BLaER1 treated with 17β-estradiol and CSF1 and Interleukin-3, amounts not matched to agents 10 nM and 100 nM (cell line): ENCODE measurements around the gene PDGFB.

Source experiments
- H3K27ac ChIP-seq, 11 experiments: shearing (Covaris generic); formaldehyde crosslinking; 2 replicates each; pipeline ENCODE4 v1.8.1; 2022
- H3K27me3 ChIP-seq, 11 experiments: shearing (Covaris generic); formaldehyde crosslinking; 2 replicates each; pipeline ENCODE4 v1.8.1; 2022
- H3K36me3 ChIP-seq, 11 experiments: shearing (Covaris generic); formaldehyde crosslinking; 2 replicates each; pipeline ENCODE4 v1.8.1; 2022
- H3K4me1 ChIP-seq, 10 experiments: shearing (Covaris generic); formaldehyde crosslinking; 2 replicates each; pipeline ENCODE4 v1.8.1; 2022
- H3K4me2 ChIP-seq, 11 experiments: shearing (Covaris generic); formaldehyde crosslinking; 2 replicates each; pipeline ENCODE4 v1.8.1; 2022
- H3K4me3 ChIP-seq, 10 experiments: shearing (Covaris generic); formaldehyde crosslinking; 2 replicates each; pipeline ENCODE4 v1.8.1; 2022
- H3K9ac ChIP-seq, 11 experiments: shearing (Covaris generic); formaldehyde crosslinking; 2 replicates each; pipeline ENCODE4 v1.8.1; 2022
- H3K9me3 ChIP-seq, 11 experiments: shearing (Covaris generic); formaldehyde crosslinking; replicated peaks in 1 of 11; 2 replicates each; pipeline ENCODE4 v1.8.1; 2022
- H4K20me1 ChIP-seq, 11 experiments: shearing (Covaris generic); formaldehyde crosslinking; 2 replicates each; pipeline ENCODE4 v1.8.1; 2022
- Cebpa-rat ChIP-seq, 11 experiments: shearing (Covaris generic); IDR thresholded peaks; 2 replicates each; pipeline ENCODE4 v1.8.1; 2022

The PDGFB gene

GRCh38 chr22:39207141-39208012, 37.4 kb downstream of the PDGFB start:
- Histone ChIP-seq H3K36me3 (no peaks in the 10 kb centered on the region), H3K4me2 (peak overlapping the region; percentile 23 to 73 (median 48); a peak in 17 of 22 replicates), H3K4me3 (no peak overlapping the region), H3K27me3 (0 out of 22 replicates have a peak, but pooled peaks cover 0 to 4% (median 0%) of the 10 kb centered on the region in 11 experiments), H3K27ac (no peak overlapping the region), H3K4me1 (peaks cover 8 to 21% (median 15%) of the 10 kb centered on the region in 10 experiments), H4K20me1 (peaks cover 0 to 16% (median 0%) of the 10 kb centered on the region in 11 experiments; a peak in 2 of 22 replicates), H3K9ac (peak overlapping the region in 2 of 11 experiments; percentile 10 to 42; a peak in 1 of 22 replicates), H3K9me3 (no peaks in the 10 kb centered on the region)
- TF ChIP-seq Cebpa-rat (IDR thresholded peaks at IDR 0.05): no peak

GRCh38 chr22:39206491-39206890, 38.3 kb downstream of the PDGFB start:
- Histone ChIP-seq H3K4me2 (peak overlapping the region in 3 of 11 experiments; percentile 61 to 73 (median 64); a peak in 6 of 22 replicates), H3K9me3 (no peaks in the 10 kb centered on the region), H3K4me3 (no peak overlapping the region), H3K4me1 (peaks cover 8 to 21% (median 15%) of the 10 kb centered on the region in 10 experiments), H4K20me1 (peaks cover 0 to 16% (median 0%) of the 10 kb centered on the region in 11 experiments; a peak in 2 of 22 replicates), H3K9ac (no peak overlapping the region), H3K36me3 (no peaks in the 10 kb centered on the region), H3K27me3 (0 out of 22 replicates have a peak, but pooled peaks cover 0 to 4% (median 0%) of the 10 kb centered on the region in 11 experiments), H3K27ac (no peak overlapping the region)
- TF ChIP-seq Cebpa-rat (IDR thresholded peaks at IDR 0.05): no peak

- H3K36me3 ChIP-seq: no peaks in the 10 kb centered on the region
- H4K20me1 ChIP-seq: peaks cover 0 to 16% (median 0%) of the 10 kb centered on the region in 11 experiments; a peak in 2 of 22 replicates
- H3K9ac ChIP-seq: no peak overlapping the region
- no peak for TF ChIP-seq Cebpa-rat (IDR thresholded peaks at IDR 0.05)
- no peak overlapping the region for H3K27ac ChIP-seq
- 0 out of 22 replicates have a peak, but pooled peaks cover 0 to 4% (median 0%) of the 10 kb centered on the region in 11 experiments for H3K27me3 ChIP-seq
- H3K4me1 ChIP-seq: peaks cover 8 to 21% (median 15%) of the 10 kb centered on the region in 10 experiments
- H3K4me2 ChIP-seq: peak overlapping the region in 5 of 11 experiments; percentile 11 to 47 (median 28); a peak in 8 of 22 replicates
- H3K9me3 ChIP-seq: no peaks in the 10 kb centered on the region
- no peak overlapping the region for H3K4me3 ChIP-seq
Measured at GRCh38 chr22:39205344-39206021, 39.3 kb downstream of the PDGFB start.

GRCh38 chr22:39204216-39204615, 40.6 kb downstream of the PDGFB start:
- Histone ChIP-seq H4K20me1 (peaks cover 0 to 16% (median 0%) of the 10 kb centered on the region in 11 experiments; a peak in 2 of 22 replicates), H3K36me3 (no peaks in the 10 kb centered on the region), H3K9me3 (peaks cover 0 to 5% (median under 1%) of the 10 kb centered on the region in 11 experiments; a peak in 6 of 22 replicates), H3K4me2 (no peak overlapping the region), H3K9ac (no peak overlapping the region), H3K27me3 (0 out of 22 replicates have a peak, but pooled peaks cover 0 to 4% (median 0%) of the 10 kb centered on the region in 11 experiments), H3K4me1 (peaks cover 8 to 21% (median 15%) of the 10 kb centered on the region in 10 experiments), H3K4me3 (no peak overlapping the region), H3K27ac (no peak overlapping the region)
- no peak for TF ChIP-seq Cebpa-rat (IDR thresholded peaks at IDR 0.05)

GRCh38 chr22:39197578-39197977, 47.2 kb downstream of the PDGFB start:
- Histone ChIP-seq H3K36me3 (no peaks in the 10 kb centered on the region), H3K9ac (no peak overlapping the region), H3K27ac (no peak overlapping the region), H3K4me1 (peaks cover 0 to 6% (median 0%) of the 10 kb centered on the region in 10 experiments; a peak in 1 of 20 replicates), H3K9me3 (peaks cover 11 to 31% (median 19%) of the 10 kb centered on the region in 11 experiments), H3K27me3 (no peaks in the 10 kb centered on the region), H3K4me3 (no peak overlapping the region), H3K4me2 (peak overlapping the region in 1 of 11 experiments; percentile 17; a peak in 1 of 22 replicates), H4K20me1 (peaks cover 0 to 2% (median 0%) of the 10 kb centered on the region in 11 experiments; a peak in 1 of 22 replicates)
- no peak for TF ChIP-seq Cebpa-rat (IDR thresholded peaks at IDR 0.05)

GRCh38 chr22:39194098-39194497, 50.7 kb downstream of the PDGFB start:
- H3K4me2 ChIP-seq: no peak overlapping the region
- H3K36me3 ChIP-seq: no peaks in the 10 kb centered on the region
- no peak overlapping the region for H3K27ac ChIP-seq
- no peak overlapping the region for H3K9ac ChIP-seq
- no peaks in the 10 kb centered on the region for H4K20me1 ChIP-seq
- peaks cover 0 to 6% (median 0%) of the 10 kb centered on the region in 10 experiments; a peak in 1 of 20 replicates for H3K4me1 ChIP-seq
- TF ChIP-seq Cebpa-rat (IDR thresholded peaks at IDR 0.05): no peak
- H3K4me3 ChIP-seq: no peak overlapping the region
- H3K9me3 ChIP-seq: peaks cover 10 to 30% (median 16%) of the 10 kb centered on the region in 11 experiments
- H3K27me3 ChIP-seq: no peaks in the 10 kb centered on the region

GRCh38 chr22:39188809-39189208, 56.0 kb downstream of the PDGFB start:
- Histone ChIP-seq H3K9me3 (peaks cover 5 to 24% (median 11%) of the 10 kb centered on the region in 11 experiments; a peak in 16 of 22 replicates), H3K36me3 (no peaks in the 10 kb centered on the region), H4K20me1 (no peaks in the 10 kb centered on the region), H3K27me3 (no peaks in the 10 kb centered on the region), H3K27ac (no peak overlapping the region), H3K9ac (no peak overlapping the region), H3K4me2 (no peak overlapping the region), H3K4me3 (no peak overlapping the region), H3K4me1 (peaks cover 0 to 11% (median 0%) of the 10 kb centered on the region in 10 experiments; a peak in 7 of 20 replicates)
- no peak for TF ChIP-seq Cebpa-rat (IDR thresholded peaks at IDR 0.05)

GRCh38 chr22:39185601-39186012, 59.2 kb downstream of the PDGFB start:
- Histone ChIP-seq H3K9ac (no peak overlapping the region), H3K27me3 (no peaks in the 10 kb centered on the region), H3K36me3 (no peaks in the 10 kb centered on the region), H4K20me1 (no peaks in the 10 kb centered on the region), H3K4me3 (no peak overlapping the region), H3K9me3 (peaks cover 4 to 23% (median 15%) of the 10 kb centered on the region in 11 experiments; a peak in 13 of 22 replicates), H3K27ac (no peak overlapping the region), H3K4me2 (no peak overlapping the region), H3K4me1 (peaks cover 0 to 11% (median 2%) of the 10 kb centered on the region in 10 experiments; a peak in 8 of 20 replicates)
- TF ChIP-seq Cebpa-rat (IDR thresholded peaks at IDR 0.05): no peak
